ENCODE data around the gene MYO7B.

The MYO7B gene

DNA sequence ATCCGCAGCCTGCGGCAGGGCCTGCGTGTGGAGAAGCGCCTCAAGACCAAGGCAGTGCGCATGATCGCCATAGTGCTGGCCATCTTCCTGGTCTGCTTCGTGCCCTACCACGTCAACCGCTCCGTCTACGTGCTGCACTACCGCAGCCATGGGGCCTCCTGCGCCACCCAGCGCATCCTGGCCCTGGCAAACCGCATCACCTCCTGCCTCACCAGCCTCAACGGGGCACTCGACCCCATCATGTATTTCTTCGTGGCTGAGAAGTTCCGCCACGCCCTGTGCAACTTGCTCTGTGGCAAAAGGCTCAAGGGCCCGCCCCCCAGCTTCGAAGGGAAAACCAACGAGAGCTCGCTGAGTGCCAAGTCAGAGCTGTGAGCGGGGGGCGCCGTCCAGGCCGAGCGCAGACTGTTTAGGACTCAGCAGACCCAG, 115.9 kb downstream of the MYO7B start:
- FAIRE-seq, result no peak
- DNase-seq (ENCODE audit: insufficient read length, low spot score), result no peak
- no peak for TF ChIP-seq POLR2A (IDR thresholded peaks at IDR 0.05; ENCODE audit: low read depth, low read length)

DNA sequence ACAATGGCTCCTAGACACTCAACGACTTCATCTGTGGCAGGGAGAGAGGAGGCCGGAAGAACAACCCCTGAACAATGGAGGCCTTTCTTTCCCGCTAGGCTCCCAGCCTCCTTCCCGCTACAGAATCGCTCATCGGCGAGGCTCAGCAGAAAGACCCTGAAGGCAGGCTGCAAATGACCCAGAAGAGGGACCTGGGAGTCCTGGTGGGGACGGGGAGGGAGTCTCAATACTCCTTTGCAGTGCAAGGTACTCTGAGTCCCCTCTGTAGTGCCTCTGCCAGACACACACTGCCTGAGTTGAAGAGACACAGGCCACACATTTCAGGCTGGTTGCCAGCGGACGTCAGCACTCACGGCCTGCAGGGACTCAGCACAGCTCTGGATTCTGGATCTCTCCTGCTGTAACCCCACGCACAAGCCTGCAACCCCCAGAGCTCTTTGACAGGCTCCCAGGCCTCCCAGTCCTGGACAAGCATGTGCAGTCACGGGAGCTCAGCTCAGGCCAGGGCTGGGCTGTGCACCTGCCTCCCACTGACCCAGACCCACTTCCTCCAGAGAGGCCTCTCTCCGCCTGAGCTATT, 116.6 kb downstream of the MYO7B start:
- FAIRE-seq (no peak), DNase-seq (ENCODE audit: insufficient read length, low spot score) (no peak)
- no peak for TF ChIP-seq POLR2A (IDR thresholded peaks at IDR 0.05; ENCODE audit: low read depth, low read length)

DNA sequence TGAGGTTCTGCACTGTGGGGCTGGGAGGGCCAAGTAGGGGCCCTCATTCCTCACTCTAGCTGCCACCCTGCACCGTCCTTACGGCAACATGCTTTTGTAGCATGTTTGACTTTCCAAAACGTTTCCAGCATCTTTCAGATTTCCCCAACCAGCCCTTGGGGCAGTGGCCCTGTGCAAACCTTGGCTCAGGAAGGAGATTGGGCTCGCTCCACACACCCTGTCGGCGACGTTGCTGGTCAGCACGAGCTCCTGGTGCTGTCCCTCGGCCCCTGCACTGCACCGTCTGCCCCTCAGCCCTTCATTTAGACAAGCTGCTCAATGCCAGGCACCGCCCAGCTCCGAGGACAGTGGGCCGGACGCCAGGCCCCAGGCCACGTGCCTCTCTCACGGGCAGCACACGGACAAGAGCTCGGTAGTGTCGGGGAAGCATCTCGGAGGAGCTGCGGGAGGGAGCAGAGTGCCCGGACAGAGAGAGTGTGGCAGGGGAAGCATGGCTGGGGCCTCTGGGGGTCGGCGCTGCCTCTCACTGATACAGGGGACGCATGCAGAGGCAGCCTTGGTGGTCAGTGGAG, 117.4 kb downstream of the MYO7B start:
- no peak for FAIRE-seq
- TF ChIP-seq POLR2A (IDR thresholded peaks at IDR 0.05; ENCODE audit: low read depth, low read length), result no peak
- DNase-seq (ENCODE audit: insufficient read length, low spot score), result no peak

DNA sequence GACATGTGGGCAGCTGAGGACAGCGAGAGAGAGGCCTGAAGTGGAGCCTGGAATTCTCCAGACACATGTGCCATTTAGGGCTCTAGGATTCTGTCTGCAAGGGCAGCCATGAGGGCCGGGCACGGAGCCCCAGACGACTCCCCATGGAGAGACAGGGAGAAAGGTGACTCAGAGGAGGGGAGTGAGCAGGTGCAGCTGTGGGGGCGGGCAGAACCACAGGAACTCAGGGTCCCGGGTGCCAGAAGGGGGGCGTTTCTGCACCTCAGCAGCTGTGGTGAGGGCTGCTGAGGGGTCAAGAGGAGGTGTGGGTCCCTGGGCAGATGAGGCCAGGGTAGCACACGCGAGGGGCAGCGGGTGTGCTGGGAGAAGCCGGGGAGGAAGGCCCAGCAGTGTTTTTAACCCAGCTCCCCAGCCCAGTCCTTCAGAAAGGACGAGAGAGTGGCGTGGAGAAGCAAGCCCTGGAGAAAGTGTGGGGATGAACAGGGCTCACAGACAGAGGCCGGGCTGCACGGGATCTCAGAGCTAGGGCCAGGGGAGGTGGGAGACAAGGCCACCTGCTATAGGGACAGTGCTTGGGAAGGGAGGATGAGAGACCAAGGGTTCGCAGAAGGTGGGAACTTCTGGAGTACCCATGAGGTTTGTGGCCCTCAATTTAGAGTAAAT, 118.1 kb downstream of the MYO7B start:
- FAIRE-seq, result no peak
- TF ChIP-seq POLR2A (IDR thresholded peaks at IDR 0.05; ENCODE audit: low read depth, low read length), result no peak
- DNase-seq (ENCODE audit: insufficient read length, low spot score), result no peak

DNA sequence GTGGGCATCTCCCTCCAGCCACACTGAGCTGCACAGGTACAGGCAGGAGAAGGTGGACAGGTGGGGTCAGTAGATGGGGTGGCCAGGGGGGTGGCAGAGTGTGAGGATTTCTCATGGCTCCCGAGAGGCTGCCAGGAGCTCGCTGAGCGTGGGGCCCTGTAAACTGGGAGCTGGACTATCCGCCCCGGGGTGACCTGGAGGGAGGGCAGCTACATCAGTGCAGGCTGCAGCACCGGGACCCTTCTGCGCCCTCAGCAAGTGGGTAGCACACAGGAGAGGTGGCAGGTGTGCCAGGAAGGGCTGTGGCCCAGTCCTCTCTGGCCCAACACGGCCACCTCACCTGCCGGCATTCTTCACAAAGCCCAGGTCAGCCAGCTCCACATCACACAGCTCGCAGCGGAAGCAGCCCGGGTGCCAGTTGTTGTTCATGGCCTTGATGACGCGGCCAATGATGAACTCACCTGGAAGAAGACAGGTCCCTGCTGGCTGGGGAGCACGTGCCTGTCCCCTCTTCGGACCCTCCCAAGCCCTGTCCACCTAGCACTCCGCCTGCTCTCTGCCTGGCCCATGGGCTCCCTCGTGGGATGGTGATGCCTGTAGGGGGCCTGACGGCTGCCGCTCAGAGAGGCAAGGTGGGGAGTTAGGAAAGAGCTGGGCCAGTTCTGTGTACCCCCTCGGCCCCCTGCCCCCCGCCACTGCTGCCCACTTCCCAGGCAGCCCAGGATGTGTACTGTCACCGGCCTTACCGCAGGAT, 118.8 kb downstream of the MYO7B start:
- DNase-seq (ENCODE audit: insufficient read length, low spot score), result no peak
- TF ChIP-seq POLR2A (IDR thresholded peaks at IDR 0.05; ENCODE audit: low read depth, low read length), result no peak
- FAIRE-seq, result no peak

DNA sequence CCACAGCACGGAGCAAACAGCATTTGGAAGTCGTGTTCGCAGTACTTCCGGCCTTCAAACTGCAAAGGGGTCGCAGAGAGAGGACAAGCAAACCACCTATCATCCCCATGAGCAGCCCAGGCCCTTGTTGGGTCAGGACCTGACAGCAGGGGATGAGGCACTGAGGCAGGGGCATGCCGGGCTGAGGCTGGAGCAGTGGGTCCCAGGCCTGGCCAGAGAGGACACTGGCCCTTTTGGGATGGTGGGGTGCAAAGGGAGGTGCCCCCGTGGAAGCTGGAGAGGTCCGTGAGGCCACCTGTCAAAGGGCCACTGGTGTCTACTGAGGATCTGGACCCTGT, 119.3 kb downstream of the MYO7B start:
- TF ChIP-seq POLR2A (IDR thresholded peaks at IDR 0.05; ENCODE audit: low read depth, low read length), result no peak
- FAIRE-seq (no peak), DNase-seq (ENCODE audit: insufficient read length, low spot score) (no peak)

DNA sequence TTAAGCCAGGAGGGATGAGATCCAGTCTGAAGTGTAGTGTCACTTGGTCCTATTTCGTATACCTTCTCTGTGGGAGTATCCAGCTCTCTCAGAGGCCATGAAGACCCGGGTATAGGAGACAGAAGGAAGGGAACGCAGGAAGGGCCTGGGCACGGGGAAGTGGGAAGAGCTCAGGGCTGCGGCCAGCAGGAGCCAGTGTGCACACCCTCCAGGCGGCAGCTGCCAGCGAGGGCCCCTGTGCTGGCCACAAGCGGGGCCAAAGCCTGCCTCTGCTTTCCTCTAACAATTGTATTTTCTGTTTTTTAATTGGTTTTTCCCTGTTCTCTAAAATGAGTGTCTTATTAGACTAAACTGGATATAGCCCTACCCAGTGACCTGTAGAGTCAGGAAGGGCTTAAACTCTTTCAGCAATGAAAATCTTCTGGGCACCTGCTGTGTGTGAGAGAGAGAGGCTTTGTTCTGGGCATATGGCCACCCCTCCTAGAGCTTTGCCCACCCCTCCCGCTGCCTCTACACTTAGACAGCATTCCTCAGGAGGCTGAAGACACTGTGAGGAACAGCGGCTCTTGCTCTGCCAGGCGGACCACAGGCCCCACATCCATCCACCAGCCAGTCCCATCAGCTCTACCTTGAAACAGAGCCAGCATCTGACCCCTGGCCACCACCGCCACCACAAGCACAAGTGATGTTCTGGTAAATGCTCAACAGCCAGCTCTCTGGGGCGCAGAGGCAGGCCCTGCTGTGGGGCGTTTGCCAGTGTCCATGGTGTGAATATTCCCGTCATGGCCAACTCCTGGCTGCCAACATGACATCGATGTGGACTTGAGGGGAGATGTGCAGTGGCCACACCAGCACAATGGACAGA, 120.0 kb downstream of the MYO7B start:
- no peak for TF ChIP-seq POLR2A (IDR thresholded peaks at IDR 0.05; ENCODE audit: low read depth, low read length)
- DNase-seq (ENCODE audit: insufficient read length, low spot score) (no peak), FAIRE-seq (no peak)

DNA sequence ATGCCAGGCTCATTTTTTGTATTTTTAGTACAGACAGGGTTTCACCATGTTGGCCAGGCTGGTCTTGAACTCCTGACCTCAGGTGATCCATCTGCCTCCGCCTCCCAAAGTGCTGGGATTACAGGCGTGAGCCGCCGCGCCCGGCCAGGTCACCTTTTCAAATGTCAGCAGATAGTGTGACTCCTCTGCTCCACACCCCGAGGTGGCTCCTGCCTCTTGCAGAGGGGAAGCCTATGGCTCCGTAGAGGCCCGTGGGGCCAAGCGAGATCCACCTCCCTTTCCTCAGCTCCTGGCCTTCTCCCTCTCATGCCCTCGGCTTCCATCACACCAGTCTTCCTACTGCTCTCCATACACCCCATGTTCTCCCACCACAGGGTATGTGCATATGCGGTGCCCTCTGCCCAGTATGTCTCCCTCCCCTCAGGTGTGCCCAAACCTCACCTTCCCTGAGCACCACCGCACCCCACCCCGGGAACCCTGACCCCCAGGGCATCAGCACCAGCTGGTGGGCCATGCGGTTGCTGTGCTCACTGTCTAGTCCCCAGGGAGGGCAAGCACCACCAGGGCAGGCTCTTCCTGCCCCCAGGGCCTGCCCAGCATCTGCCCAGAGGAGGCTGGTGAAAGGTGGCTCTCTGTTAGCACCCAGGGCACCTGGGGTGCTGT, 121.2 kb downstream of the MYO7B start:
- TF ChIP-seq POLR2A (IDR thresholded peaks at IDR 0.05; ENCODE audit: low read depth, low read length), result no peak
- no peak for FAIRE-seq

DNA sequence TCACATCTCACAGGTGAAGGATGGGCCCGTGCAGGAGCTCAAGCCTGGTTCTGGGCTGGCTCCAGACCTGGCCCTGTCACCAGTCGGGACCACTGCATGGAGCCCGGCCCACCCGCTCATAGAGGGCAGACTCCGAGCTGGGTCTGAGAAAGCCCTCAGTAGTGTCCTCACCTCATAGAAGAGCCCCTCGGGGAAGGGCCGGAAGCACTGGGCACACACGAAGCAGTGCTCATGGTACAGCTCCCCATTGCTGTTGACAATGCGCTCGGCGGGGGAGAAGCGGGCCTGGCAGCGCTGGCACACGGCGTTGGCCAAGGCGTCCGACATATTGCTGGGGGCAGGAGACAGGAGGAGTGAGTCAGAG, 121.7 kb downstream of the MYO7B start:
- no peak for TF ChIP-seq POLR2A (IDR thresholded peaks at IDR 0.05; ENCODE audit: low read depth, low read length)
- FAIRE-seq, result no peak
- no peak for DNase-seq (ENCODE audit: insufficient read length, low spot score)

More for the DNA sequence above, 121.2 kb downstream of the MYO7B start:
- DNase-seq (ENCODE audit: insufficient read length, low spot score), result no peak

DNA sequence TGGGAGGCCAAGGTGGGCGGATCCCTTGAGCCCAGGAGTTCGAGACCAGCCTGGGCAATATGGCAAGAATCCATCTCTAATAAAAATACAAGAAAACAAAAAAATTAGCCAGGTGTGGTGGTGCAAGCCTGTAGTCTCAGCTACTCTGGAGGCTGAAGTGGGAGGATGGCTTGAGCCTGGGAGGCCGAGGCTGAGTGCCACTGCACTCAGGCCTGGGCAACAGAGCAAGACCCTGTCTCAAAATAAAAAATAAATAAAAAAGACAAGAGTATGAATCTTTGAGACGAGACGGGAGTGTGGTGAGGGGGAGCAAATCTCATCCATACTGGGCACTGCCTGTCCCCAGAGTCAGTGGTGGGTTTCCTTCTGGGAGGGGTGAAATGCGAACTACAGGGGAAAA, 122.7 kb downstream of the MYO7B start:
- no peak for TF ChIP-seq POLR2A (IDR thresholded peaks at IDR 0.05; ENCODE audit: low read depth, low read length)
- no peak for FAIRE-seq

DNA sequence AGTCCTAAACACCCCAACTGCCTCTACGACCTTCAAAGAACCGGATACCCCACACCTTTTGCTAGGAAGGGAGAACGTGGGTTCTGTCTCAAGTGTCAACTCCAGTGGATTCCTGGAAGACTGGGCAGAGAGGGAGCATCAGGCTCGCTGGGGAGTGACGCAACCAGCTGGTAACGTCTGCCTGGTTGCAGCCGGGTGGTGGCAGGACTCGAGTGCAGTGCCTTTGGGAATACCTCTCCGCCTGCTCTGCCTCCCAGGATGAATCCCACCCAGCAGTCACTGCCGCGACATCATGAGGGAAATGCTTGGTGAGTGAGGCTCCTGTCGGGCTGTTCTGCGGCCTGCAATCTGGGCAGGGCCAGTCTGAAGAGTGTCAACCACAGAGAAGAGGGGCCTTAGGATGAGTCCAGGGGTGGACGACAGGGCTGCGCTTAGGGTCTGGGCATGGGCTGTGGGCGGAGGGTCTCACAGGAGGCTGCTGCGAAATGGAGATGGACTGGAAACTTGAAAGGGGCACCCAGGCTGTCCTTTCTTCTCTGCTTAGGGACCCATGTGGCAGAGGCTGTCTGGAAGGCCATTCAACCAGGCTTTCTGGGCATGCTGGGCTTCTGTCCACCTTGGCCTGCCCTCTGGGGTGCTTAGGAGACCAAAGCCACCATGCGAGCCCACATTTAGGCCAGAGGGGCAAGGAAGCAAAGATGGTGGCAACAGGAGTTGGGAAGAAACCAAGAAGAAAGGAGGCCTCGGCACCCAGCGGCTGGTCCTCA, 123.3 kb downstream of the MYO7B start:
- no peak for FAIRE-seq
- DNase-seq (ENCODE audit: insufficient read length, low spot score), result no peak
- no peak for TF ChIP-seq POLR2A (IDR thresholded peaks at IDR 0.05; ENCODE audit: low read depth, low read length)

More for the DNA sequence above, 122.7 kb downstream of the MYO7B start:
- no peak for DNase-seq (ENCODE audit: insufficient read length, low spot score)

DNA sequence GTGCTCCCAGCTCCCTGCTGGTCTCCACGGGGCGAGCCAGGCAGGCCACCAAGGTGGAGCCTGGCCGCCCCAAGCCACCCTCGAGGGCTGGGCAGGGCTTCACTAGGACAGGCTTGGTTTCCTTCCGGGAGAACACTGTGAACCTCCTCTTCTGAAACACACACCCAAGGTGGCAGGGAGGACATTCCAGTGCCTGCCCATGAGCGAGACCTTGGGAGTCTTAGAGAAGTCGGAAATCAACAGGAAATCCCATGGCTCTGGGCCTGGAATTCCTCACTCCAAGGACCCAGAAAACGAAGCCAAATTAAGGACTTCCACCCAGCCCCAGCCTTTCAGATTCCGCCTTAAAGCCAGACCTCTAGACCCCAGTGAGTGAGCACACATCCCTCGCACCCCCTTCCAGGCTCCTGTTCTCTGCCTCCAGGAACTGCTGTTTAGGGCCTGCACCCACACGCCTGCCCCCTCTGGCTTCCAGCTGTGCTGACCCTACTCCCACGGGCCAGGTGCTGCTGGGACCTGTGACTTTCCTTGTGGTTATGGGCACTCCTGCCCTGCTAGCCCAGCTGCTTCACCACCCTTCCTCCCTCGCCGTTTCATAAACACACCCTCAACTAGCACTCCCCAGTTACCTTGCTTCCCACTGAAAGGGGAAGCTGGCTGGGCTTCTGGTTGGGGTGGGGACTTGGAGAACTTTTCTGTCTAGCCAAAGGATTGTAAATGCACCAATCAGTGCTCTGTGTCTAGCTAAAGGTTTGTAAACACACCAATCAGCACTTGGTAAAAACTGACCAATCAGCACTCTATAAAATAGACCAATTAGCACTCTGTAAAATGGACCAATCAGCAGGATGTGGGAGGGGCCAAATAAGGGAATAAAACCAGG, 124.2 kb downstream of the MYO7B start:
- FAIRE-seq (no peak), DNase-seq (ENCODE audit: insufficient read length, low spot score) (no peak)
- no peak for TF ChIP-seq POLR2A (IDR thresholded peaks at IDR 0.05; ENCODE audit: low read depth, low read length)
